ENCODE measurements around the gene FAP. TPM values are rescaled to one million over a fixed set of nuclear protein-coding genes. Genes with fewer than 3 reads are reported as not detected.

The FAP gene
- total and polyA plus RNA-seq, 2 experiments from 2014 or later: 38.1 to 67.8 TPM

DNA sequence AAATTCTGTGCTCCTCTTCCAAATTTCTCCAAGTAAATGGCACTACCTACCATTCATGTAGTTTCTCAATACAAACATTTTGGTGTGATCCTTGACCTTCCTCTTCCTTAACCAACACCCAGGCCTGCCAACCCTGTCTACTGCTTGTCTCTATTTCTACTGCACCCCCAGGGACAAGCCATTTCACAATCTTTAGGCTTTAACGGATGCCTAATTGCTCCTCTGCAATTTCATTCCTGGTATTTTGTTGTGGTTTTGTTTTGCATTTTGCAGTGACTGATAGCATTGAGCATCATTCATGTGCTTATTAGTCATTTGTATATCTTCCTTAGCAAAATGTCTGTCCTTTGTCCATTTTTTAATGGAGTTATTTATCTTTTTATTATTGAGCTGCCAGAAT is 10.0 kb downstream of the FAP start:
- Histone ChIP-seq H3K27me3 (no peaks in the 10 kb centered on the region), H3K9me3 (ENCODE audit: low read depth) (no peaks in the 10 kb centered on the region), H3K4me2 (no peak overlapping the region), H3K27ac (no peak overlapping the region), H3K9me2 (replicated peaks; ENCODE audit: insufficient read depth) (no peaks in the 10 kb centered on the region), H3K79me2 (no peaks in the 10 kb centered on the region), H2AFZ (no peak overlapping the region), H3K36me3 (replicated peaks; ENCODE audit: insufficient read depth, low read depth) (no peaks in the 10 kb centered on the region), H3K4me3 (no peak overlapping the region), H3K4me1 (ENCODE audit: insufficient read depth) (no peaks in the 10 kb centered on the region), H4K20me1 (ENCODE audit: insufficient read depth, poor library complexity, severe bottlenecking) (no peaks in the 10 kb centered on the region)
- 57% methylated on average over 1 of the region's 1 CpG for WGBS (ENCODE audit: low lambda C conversion rate, missing lambda C conversion rate)
- TF ChIP-seq EZH2 (IDR thresholded peaks at IDR 0.05; ENCODE audit: borderline replicate concordance): no peak
- no peak for TF ChIP-seq EZH2phosphoT487 (IDR thresholded peaks at IDR 0.05; ENCODE audit: low read depth, severe bottlenecking, unreplicated experiment)
- TF ChIP-seq, protein P1, sequence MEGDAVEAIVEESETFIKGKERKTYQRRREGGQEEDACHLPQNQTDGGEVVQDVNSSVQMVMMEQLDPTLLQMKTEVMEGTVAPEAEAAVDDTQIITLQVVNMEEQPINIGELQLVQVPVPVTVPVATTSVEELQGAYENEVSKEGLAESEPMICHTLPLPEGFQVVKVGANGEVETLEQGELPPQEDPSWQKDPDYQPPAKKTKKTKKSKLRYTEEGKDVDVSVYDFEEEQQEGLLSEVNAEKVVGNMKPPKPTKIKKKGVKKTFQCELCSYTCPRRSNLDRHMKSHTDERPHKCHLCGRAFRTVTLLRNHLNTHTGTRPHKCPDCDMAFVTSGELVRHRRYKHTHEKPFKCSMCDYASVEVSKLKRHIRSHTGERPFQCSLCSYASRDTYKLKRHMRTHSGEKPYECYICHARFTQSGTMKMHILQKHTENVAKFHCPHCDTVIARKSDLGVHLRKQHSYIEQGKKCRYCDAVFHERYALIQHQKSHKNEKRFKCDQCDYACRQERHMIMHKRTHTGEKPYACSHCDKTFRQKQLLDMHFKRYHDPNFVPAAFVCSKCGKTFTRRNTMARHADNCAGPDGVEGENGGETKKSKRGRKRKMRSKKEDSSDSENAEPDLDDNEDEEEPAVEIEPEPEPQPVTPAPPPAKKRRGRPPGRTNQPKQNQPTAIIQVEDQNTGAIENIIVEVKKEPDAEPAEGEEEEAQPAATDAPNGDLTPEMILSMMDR (IDR thresholded peaks at IDR 0.05; ENCODE audit: poor library complexity): no peak
- DNase-seq (ENCODE audit: low spot score): no peak

DNA sequence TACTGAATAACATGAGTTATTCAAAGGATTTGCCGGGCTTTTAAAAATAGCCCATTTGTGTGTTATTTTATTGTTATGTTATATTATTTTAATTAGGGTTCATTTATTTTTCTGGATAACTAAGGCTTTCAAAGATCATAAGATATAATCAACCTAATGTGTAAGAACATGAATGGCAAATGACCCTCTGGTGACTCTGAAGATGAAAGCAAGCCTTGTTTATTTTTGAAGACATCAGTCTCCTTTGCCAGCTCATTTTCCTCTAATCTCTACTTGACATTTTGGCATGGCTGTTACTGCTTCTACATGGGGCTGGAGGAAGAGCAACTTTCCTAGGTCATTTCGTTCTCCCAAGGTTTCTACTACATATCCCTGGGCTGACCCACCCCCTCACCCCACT is 10.6 kb downstream of the FAP start:
- Histone ChIP-seq H3K4me2 (no peak overlapping the region), H3K9me3 (ENCODE audit: low read depth) (no peaks in the 10 kb centered on the region), H4K20me1 (ENCODE audit: insufficient read depth, poor library complexity, severe bottlenecking) (no peaks in the 10 kb centered on the region), H3K79me2 (no peaks in the 10 kb centered on the region), H3K27me3 (no peaks in the 10 kb centered on the region), H3K4me1 (ENCODE audit: insufficient read depth) (no peaks in the 10 kb centered on the region), H3K36me3 (replicated peaks; ENCODE audit: insufficient read depth, low read depth) (no peaks in the 10 kb centered on the region), H2AFZ (no peak overlapping the region), H3K27ac (no peak overlapping the region), H3K9me2 (replicated peaks; ENCODE audit: insufficient read depth) (no peaks in the 10 kb centered on the region), H3K4me3 (no peak overlapping the region)
- no peak for DNase-seq (ENCODE audit: low spot score)
- WGBS (ENCODE audit: low lambda C conversion rate, missing lambda C conversion rate): 75% methylated on average over 2 of the region's 2 CpGs
- TF ChIP-seq, protein P1 (IDR thresholded peaks at IDR 0.05; ENCODE audit: poor library complexity): no peak
- no peak for TF ChIP-seq EZH2phosphoT487 (IDR thresholded peaks at IDR 0.05; ENCODE audit: low read depth, severe bottlenecking, unreplicated experiment)
- TF ChIP-seq EZH2 (IDR thresholded peaks at IDR 0.05; ENCODE audit: borderline replicate concordance): no peak

DNA sequence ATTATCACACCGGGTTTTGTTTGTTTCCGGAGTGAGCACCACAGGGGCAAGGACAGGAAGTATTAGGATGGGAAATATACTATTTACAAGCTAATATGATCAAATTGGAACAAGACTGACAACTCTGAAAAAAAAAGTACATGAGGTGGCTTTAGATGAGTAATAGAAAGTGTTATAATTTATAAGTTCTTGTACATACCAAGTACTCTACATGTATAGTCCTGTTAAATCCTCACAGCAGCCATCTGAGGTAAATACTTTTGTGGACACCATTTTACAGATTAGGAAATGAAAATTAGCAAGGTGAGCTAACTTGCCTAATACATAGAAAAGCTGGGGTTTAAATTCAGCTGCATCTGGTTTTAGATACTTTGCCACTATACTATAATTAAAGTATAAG is 11.2 kb downstream of the FAP start:
- Histone ChIP-seq H3K4me2 (no peak overlapping the region), H3K27me3 (no peaks in the 10 kb centered on the region), H4K20me1 (ENCODE audit: insufficient read depth, poor library complexity, severe bottlenecking) (no peaks in the 10 kb centered on the region), H3K79me2 (no peaks in the 10 kb centered on the region), H2AFZ (no peak overlapping the region), H3K9me3 (ENCODE audit: low read depth) (no peaks in the 10 kb centered on the region), H3K36me3 (replicated peaks; ENCODE audit: insufficient read depth, low read depth) (no peaks in the 10 kb centered on the region), H3K27ac (no peak overlapping the region), H3K4me1 (ENCODE audit: insufficient read depth) (no peaks in the 10 kb centered on the region), H3K9me2 (replicated peaks; ENCODE audit: insufficient read depth) (no peaks in the 10 kb centered on the region), H3K4me3 (no peak overlapping the region)
- TF ChIP-seq EZH2phosphoT487 (IDR thresholded peaks at IDR 0.05; ENCODE audit: low read depth, severe bottlenecking, unreplicated experiment): no peak
- TF ChIP-seq, protein P1 (IDR thresholded peaks at IDR 0.05; ENCODE audit: poor library complexity): no peak
- no peak for DNase-seq (ENCODE audit: low spot score)
- whole genome bisulfite sequencing (ENCODE audit: low lambda C conversion rate, missing lambda C conversion rate): 80% methylated on average over 2 of the region's 2 CpGs

DNA sequence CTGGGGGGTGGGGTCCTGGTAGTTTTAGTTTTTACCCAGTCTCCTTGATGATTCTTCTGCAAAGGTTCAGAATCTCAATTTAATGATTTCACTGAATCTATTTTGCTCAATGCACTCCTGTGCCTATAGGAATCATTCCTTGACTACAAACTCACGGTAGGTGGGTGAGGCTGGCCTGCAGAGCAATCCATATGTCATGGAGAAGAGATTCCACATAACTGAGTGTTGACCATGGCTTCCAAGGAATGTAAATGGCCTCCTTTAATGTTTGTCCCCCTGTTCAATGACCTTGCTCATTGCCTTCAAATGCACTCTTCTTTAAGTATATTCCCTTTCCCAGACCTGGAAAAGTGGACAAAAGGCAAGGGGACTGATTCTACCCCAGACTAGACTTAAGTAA is 12.5 kb downstream of the FAP start:
- WGBS (ENCODE audit: low lambda C conversion rate, missing lambda C conversion rate): 67% methylated on average over 1 of the region's 1 CpG
- TF ChIP-seq, protein P1 (IDR thresholded peaks at IDR 0.05; ENCODE audit: poor library complexity): no peak
- TF ChIP-seq EZH2 (IDR thresholded peaks at IDR 0.05; ENCODE audit: borderline replicate concordance) (no peak), EZH2phosphoT487 (IDR thresholded peaks at IDR 0.05; ENCODE audit: low read depth, severe bottlenecking, unreplicated experiment) (no peak)
- Histone ChIP-seq H3K27ac (no peak overlapping the region), H3K79me2 (no peaks in the 10 kb centered on the region), H3K27me3 (no peaks in the 10 kb centered on the region), H4K20me1 (ENCODE audit: insufficient read depth, poor library complexity, severe bottlenecking) (no peaks in the 10 kb centered on the region), H3K36me3 (replicated peaks; ENCODE audit: insufficient read depth, low read depth) (no peaks in the 10 kb centered on the region), H3K9me2 (replicated peaks; ENCODE audit: insufficient read depth) (no peaks in the 10 kb centered on the region), H3K4me1 (ENCODE audit: insufficient read depth) (no peaks in the 10 kb centered on the region), H3K4me2 (no peak overlapping the region), H3K9me3 (ENCODE audit: low read depth) (no peaks in the 10 kb centered on the region), H3K4me3 (no peak overlapping the region), H2AFZ (no peak overlapping the region)
- no peak for DNase-seq (ENCODE audit: low spot score)

Measured in hepatocyte (in vitro differentiated cells).